HG03520 (cell line): Measurements from ENCODE around the gene AK1.

ENCODE experiments used
- ATAC-seq: cut with Tn5 transposase; IDR thresholded peaks from one replicate; pipeline ENCODE4 v1.9.1; 2021; ENCODE audit warnings: mild to moderate bottlenecking, moderate library complexity; ENCODE audit not compliant: unreplicated experiment

Gene AK1

GRCh38 chr9:127877566-127877998 lies at the start of gene AK1:
AK1 (minus strand) TSS chr9:127877675; CDS start chr9:127874617, 3,058 bp downstream.
- ATAC-seq = no peak

- ATAC-seq = no peak
Measured at GRCh38 chr9:127926906-127927200, 49.4 kb upstream of the AK1 start.

GRCh38 chr9:127925959-127926905 lies 48.8 kb upstream of the AK1 start:
- ATAC-seq = no peak

- no peak for ATAC-seq
Measured at GRCh38 chr9:127924736-127925444, 47.4 kb upstream of the AK1 start.

GRCh38 chr9:127923771-127924170 lies 46.3 kb upstream of the AK1 start:
- no peak for ATAC-seq

- no peak for ATAC-seq
Measured at GRCh38 chr9:127923046-127923445, 45.6 kb upstream of the AK1 start.

GRCh38 chr9:127921557-127922120 lies 44.2 kb upstream of the AK1 start:
- ATAC-seq = no peak

- ATAC-seq = no peak
Measured at GRCh38 chr9:127920794-127921193, 43.3 kb upstream of the AK1 start.

- no peak for ATAC-seq
Measured at GRCh38 chr9:127919253-127919815, 41.9 kb upstream of the AK1 start.

GRCh38 chr9:127918183-127919107 lies 41.0 kb upstream of the AK1 start:
- ATAC-seq = no peak

GRCh38 chr9:127917603-127918002 lies 40.1 kb upstream of the AK1 start:
- no peak for ATAC-seq

GRCh38 chr9:127916720-127917581 lies 39.5 kb upstream of the AK1 start, which contains the start of gene ST6GALNAC4:
ST6GALNAC4 (minus strand) TSS chr9:127917041; CDS start chr9:127916419, 622 bp downstream.
- ATAC-seq = peak; percentile 77

- ATAC-seq = no peak
Measured at GRCh38 chr9:127915801-127916719, 38.6 kb upstream of the AK1 start.

- ATAC-seq = no peak
Measured at GRCh38 chr9:127915325-127915752, 37.9 kb upstream of the AK1 start.

- ATAC-seq = no peak
Measured at GRCh38 chr9:127913682-127914081, 36.2 kb upstream of the AK1 start.

- no peak for ATAC-seq
Measured at GRCh38 chr9:127912882-127913281, 35.4 kb upstream of the AK1 start.

- no peak for ATAC-seq
Measured at GRCh38 chr9:127912296-127912695, 34.8 kb upstream of the AK1 start.

- ATAC-seq = no peak
Measured at GRCh38 chr9:127910613-127911205, 33.2 kb upstream of the AK1 start.
